ENCODE results near the gene NISCH. TPM values are rescaled to one million over a fixed set of nuclear protein-coding genes. Genes with fewer than 3 reads are reported as not detected.

The NISCH gene
- total RNA-seq, 3 donors from 2014 or later = 67.7 to 119 (median 108) TPM

DNA sequence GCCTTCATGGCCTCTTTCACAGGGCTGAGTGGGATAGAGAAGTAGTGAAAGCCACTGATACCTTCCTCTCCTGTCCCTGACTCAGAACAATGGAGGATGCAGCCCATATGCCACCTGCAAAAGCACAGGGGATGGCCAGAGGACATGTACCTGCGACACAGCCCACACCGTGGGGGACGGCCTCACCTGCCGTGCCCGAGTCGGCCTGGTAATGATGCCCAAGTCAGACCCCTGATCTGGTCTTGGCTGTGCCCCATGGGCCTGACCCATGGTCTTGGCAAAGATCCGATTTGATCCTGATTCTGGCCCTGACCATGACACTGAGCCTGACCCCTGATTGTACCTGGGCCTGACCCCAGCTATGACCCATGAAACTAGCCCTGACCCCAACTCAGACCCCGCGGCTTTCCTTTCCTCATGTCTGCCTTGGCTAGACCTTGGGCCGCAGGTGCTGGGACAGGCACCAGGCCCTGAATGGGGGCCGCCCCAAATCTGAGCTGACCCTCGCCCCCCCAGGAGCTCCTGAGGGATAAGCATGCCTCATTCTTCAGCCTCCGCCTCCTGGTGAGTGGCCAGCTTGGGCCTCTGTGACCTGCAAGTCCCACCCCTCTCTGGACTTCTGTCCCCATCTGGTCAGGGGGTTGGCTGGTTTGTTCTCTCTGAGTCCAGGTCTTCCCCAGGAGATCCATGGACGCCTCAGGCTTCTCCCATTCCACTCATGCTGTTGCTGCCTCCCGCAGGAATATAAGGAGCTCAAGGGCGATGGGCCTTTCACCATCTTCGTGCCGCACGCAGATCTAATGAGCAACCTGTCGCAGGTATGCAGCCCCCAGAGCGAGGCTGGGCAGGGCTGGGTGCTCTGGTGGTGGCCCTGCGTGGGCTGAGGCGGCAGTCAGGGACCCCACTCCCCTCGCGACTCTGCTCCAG, 62.7 kb downstream of the NISCH start:
- DNase-seq (ENCODE audit: low spot score in 2 of 2) = no peak
- Histone ChIP-seq H3K27ac (no peak overlapping the region), H3K4me3 (peak overlapping the region in 2 of 3 donors; percentile 10 to 52), H3K36me3 (no peaks in the 10 kb centered on the region), H3K4me1 (no peaks in the 10 kb centered on the region), H3K27me3 (no peaks in the 10 kb centered on the region), H3K9me3 (no peaks in the 10 kb centered on the region)
- TF ChIP-seq POLR2A (IDR thresholded peaks at IDR 0.05) = no peak
- TF ChIP-seq, protein P1, sequence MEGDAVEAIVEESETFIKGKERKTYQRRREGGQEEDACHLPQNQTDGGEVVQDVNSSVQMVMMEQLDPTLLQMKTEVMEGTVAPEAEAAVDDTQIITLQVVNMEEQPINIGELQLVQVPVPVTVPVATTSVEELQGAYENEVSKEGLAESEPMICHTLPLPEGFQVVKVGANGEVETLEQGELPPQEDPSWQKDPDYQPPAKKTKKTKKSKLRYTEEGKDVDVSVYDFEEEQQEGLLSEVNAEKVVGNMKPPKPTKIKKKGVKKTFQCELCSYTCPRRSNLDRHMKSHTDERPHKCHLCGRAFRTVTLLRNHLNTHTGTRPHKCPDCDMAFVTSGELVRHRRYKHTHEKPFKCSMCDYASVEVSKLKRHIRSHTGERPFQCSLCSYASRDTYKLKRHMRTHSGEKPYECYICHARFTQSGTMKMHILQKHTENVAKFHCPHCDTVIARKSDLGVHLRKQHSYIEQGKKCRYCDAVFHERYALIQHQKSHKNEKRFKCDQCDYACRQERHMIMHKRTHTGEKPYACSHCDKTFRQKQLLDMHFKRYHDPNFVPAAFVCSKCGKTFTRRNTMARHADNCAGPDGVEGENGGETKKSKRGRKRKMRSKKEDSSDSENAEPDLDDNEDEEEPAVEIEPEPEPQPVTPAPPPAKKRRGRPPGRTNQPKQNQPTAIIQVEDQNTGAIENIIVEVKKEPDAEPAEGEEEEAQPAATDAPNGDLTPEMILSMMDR (IDR thresholded peaks at IDR 0.05) = no peak
- no peak for TF ChIP-seq POLR2AphosphoS5 (IDR thresholded peaks at IDR 0.05)
- intact Hi-C loops (cut with DNase I; ENCODE audit: low total_unique reads) = no loop called here

DNA sequence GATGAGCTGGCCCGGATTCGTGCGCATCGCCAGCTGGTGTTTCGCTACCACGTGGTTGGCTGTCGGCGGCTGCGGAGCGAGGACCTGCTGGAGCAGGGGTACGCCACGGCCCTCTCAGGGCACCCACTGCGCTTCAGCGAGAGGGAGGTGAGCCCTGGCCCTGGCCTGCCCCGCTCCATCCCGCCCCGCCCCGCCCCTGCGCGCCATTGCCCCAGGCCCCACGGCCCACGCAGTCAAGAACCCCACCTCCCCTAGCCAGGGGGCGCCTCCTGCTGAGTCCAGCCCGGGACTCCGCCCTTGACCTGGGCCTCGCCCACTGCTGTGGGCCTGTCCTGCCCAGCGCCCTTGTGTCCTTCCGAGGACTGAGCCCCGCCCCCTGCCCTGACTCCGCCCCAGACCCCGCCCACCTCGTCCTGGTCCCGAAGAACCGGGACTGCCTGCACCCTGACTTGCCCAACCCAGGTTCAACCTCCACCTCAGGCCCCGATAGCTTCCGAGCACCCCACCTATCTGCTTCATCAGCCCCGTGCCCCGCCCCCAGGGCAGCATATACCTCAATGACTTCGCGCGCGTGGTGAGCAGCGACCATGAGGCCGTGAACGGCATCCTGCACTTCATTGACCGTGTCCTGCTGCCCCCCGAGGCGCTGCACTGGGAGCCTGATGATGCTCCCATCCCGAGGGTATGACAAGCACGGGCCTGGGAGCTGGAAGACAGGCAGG, 63.5 kb downstream of the NISCH start:
- intact Hi-C loops (cut with DNase I; ENCODE audit: low total_unique reads) = no loop called here
- Histone ChIP-seq H3K36me3 (no peaks in the 10 kb centered on the region), H3K4me3 (peak overlapping the region in 2 of 3 donors; percentile 10 to 52), H3K27ac (no peak overlapping the region), H3K9me3 (no peaks in the 10 kb centered on the region), H3K27me3 (no peaks in the 10 kb centered on the region), H3K4me1 (no peaks in the 10 kb centered on the region)
- TF ChIP-seq, protein P1 (IDR thresholded peaks at IDR 0.05) = no peak
- TF ChIP-seq POLR2A (IDR thresholded peaks at IDR 0.05) = no peak
- no peak for TF ChIP-seq POLR2AphosphoS5 (IDR thresholded peaks at IDR 0.05)
- DNase-seq (ENCODE audit: low spot score in 2 of 2) = no peak

DNA sequence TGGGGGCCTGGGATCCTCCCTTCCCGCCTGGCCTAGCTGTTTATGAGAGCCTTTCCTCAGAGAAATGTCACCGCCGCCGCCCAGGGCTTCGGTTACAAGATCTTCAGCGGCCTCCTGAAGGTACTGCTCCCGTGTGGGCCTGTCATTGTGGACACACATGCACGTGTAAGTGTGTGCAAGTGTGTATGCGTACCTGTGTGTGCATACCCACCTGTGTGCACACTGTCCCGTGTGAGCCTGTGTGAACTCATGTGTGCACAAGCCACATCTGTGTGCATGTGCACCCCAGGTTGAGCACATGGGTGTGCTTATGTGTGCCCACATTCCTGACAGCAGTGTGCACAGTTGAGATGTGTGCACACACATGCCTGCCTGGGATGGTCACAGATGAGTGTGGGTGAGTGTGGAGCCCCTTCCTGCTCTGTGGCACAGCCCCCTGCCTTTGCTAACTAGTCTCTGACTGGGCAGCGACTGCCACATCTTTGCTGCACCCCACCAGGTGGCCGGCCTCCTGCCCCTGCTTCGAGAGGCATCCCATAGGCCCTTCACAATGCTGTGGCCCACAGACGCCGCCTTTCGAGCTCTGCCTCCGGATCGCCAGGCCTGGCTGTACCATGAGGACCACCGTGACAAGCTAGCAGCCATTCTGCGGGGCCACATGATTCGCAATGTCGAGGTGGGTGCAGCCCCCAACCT, 64.2 kb downstream of the NISCH start:
- no peak overlapping the region for H3K4me3 ChIP-seq
- H3K4me1 ChIP-seq = peaks cover 0 to under 1% of the 10 kb centered on the region in 2 donors
- TF ChIP-seq, protein P1 (IDR thresholded peaks at IDR 0.05) = no peak
- TF ChIP-seq POLR2A (IDR thresholded peaks at IDR 0.05) = no peak
- TF ChIP-seq POLR2AphosphoS5 (IDR thresholded peaks at IDR 0.05) = no peak
- H3K9me3 ChIP-seq = no peaks in the 10 kb centered on the region
- no peak for DNase-seq (ENCODE audit: low spot score in 2 of 2)
- no peaks in the 10 kb centered on the region for H3K36me3 ChIP-seq
- no peaks in the 10 kb centered on the region for H3K27me3 ChIP-seq
- H3K27ac ChIP-seq = no peak overlapping the region
- intact Hi-C loops (cut with DNase I; ENCODE audit: low total_unique reads) = no loop called here

DNA sequence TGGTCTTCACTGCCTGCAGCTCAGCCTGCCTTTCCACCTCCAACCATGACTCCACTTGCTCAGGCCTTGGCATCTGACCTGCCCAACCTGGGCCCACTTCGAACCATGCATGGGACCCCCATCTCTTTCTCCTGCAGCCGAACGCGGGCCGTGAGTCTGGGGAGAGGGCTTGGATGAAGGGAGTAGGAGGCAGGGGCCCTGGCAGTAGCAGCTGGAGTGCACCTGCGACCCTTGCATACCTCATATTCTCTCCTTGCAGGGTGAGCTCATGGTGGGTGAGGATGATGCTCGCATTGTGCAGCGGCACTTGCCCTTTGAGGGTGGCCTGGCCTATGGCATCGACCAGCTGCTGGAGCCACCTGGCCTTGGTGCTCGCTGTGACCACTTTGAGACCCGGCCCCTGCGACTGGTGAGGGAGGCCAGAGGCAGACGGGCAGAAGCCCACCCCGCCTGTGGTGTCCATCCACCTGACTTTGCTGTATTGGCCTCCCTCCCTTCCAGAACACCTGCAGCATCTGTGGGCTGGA, 64.8 kb downstream of the NISCH start:
- Histone ChIP-seq H3K27me3 (no peaks in the 10 kb centered on the region), H3K36me3 (no peaks in the 10 kb centered on the region), H3K27ac (no peak overlapping the region), H3K4me1 (peaks cover 2 to 3% of the 10 kb centered on the region in 2 donors), H3K4me3 (no peak overlapping the region), H3K9me3 (no peaks in the 10 kb centered on the region)
- DNase-seq (ENCODE audit: low spot score in 2 of 2) = no peak
- TF ChIP-seq POLR2AphosphoS5 (IDR thresholded peaks at IDR 0.05) = no peak
- no peak for TF ChIP-seq POLR2A (IDR thresholded peaks at IDR 0.05)
- TF ChIP-seq, protein P1 (IDR thresholded peaks at IDR 0.05) = no peak
- intact Hi-C loops (cut with DNase I; ENCODE audit: low total_unique reads) = no loop called here

All from breast epithelium (tissue), 4 donors.